GM21423 (cell line): ENCODE data around the gene PPARG.
"Not testable (repeated sequence)": the region's sequence is repeated elsewhere in the genome, so short reads cannot be mapped to it uniquely, and the experiment has no call there.

ENCODE experiments used
- ATAC-seq: cut with Tn5 transposase; IDR thresholded peaks from one replicate; pipeline ENCODE4 v1.9.1; 2021; ENCODE audit warnings: mild to moderate bottlenecking, moderate library complexity; ENCODE audit not compliant: unreplicated experiment

Gene PPARG

DNA sequence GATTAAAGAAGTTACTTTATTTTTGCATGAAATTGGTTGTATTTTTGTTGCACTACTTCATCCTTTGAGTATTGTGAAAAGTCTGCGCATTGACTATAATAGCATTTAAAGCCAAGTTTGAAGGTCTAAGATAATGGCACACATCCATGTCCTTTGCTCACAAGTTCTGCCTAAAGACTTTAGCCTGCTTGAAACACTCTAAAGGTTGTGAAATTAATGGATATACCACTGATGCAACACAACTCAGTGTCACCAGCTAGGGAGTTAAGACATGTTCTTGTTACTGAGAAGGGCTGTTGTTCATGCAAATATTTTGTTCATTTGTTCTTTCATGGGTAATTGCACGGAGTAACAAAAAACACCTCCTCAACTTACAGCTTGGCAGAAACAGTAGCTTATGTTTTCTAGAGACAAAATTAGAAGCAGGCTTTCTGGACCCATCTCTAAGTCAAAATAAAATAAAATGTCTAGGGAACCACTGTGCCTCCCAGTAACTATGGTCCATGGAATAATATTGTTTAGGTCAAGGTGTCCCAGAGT, 83.9 kb downstream of the PPARG start:
- no peak for ATAC-seq

- no peak for ATAC-seq
Measured at GRCh38 chr3:12375572-12375971, 86.7 kb downstream of the PPARG start.

GRCh38 chr3:12379640-12380429, 91.0 kb downstream of the PPARG start:
- ATAC-seq = no peak

- no peak for ATAC-seq
Measured at GRCh38 chr3:12380461-12380860, 91.6 kb downstream of the PPARG start.

DNA sequence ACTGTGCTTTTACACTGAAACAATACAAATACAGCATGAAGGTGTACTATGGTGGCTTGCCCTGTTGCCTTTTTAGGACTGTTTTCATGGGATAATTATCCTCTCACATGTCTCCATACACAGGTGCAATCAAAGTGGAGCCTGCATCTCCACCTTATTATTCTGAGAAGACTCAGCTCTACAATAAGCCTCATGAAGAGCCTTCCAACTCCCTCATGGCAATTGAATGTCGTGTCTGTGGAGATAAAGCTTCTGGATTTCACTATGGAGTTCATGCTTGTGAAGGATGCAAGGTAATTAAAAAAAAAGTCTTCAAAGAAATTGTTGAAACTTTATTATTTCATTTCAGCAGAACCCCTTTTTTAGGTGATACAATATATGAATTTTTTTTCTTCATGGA, 92.3 kb downstream of the PPARG start:
- ATAC-seq = no peak

DNA sequence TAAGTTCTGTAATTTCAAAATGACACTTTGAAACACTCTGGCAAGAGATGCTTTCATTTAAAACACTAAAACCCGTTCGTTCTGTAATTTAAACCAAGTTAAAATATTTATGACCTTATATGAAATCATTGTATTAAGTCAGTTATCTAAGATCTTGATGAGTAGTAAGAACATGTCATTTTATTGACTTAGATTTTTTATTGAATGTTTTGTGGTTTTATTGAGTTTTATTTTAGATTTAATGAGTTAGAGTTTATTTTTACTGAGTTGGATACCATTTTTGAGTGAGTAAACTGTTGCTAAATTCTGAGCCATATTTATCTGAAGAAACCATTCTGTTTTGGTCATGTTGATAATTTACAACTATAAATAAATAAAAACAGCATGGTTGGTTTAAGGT, 94.3 kb downstream of the PPARG start:
- no peak for ATAC-seq

DNA sequence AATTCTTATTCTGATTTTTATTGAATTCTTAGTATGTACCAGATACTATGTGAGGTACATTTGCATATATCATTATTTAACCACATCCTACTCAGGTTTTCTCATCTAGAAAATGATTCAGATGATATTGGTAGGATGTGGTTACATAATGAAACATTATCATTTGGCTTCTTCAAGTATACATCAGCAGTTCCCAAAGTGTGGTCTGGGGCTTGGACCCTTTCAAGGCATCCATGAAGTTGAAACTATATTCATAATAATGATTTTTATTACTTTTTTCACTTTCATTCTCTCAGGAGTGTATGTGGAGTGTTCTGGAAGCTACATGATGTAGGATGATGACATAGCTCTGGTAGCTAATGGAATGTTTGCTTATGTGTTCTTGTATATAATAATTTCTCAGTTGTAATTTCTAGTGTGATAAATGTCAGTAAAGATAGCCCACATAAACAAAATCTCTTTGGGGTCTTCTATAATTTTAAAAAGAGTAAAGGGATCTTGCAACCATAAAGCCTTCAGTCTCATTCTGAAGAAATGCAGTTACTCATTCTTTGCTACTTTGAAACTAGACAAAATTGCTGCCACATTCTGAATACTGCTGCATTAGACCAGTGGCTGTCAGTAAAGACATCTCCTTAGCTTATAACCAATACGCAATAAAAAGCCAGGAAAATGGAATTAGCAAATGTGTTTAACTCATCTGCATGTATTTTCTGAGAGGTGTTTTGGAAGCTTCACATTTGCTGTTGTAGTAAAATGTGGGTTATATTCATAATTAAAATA, 95.8 kb downstream of the PPARG start:
- ATAC-seq = no peak

DNA sequence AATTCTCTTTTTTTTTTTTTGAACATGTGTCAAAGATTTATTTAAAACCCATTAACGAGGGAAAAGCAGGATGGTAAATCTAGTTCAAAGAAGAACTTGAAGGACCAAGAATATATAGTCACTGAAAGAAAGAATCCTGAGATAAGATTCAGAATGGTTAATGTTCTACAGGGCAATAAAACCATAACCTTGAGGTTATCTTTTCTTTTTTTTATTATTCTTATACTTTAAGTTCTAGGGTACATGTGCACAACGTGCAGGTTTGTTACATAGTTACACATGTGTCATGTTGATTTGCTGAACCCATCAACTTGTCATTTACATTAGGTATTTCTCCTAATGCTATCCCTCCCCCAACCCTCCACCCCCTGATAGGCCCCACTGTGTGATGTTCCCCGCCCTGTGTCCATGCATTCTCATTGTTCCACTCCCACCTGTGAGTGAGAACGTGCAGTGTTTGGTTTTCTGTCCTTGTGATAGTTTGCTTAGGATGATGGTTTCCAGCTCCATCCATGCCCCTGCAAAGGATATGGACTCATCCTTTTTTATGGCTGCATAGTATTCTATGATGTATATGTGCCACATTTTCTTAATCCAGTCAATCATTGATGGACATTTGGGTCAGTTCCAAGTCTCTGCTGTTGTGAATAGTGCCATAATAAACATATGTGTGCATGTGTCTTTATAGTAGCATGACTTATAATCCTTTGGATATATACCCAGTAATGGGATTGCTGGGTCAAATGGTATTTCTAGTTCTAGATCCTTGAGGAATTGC, 97.8 kb downstream of the PPARG start:
- not testable (repeated sequence) for ATAC-seq

DNA sequence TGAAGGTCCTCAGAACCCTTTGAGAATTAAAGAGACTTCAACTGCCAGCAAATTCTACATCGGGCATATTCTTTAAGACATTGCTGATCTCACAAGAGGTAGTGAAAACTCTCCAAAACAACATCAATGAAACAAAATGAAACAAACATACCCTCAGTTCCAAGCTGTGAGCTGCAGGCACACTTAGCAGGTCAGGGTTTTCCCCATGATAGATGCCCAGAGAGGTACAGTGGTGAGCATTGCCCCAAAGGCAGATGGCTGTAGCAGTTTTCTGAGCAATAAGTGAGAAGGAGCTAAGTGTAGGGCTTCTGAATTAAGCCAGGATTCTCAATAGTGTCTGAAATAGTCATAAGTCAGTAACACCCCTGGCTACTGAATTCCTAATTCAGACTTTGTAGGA, 99.3 kb downstream of the PPARG start:
- no peak for ATAC-seq

DNA sequence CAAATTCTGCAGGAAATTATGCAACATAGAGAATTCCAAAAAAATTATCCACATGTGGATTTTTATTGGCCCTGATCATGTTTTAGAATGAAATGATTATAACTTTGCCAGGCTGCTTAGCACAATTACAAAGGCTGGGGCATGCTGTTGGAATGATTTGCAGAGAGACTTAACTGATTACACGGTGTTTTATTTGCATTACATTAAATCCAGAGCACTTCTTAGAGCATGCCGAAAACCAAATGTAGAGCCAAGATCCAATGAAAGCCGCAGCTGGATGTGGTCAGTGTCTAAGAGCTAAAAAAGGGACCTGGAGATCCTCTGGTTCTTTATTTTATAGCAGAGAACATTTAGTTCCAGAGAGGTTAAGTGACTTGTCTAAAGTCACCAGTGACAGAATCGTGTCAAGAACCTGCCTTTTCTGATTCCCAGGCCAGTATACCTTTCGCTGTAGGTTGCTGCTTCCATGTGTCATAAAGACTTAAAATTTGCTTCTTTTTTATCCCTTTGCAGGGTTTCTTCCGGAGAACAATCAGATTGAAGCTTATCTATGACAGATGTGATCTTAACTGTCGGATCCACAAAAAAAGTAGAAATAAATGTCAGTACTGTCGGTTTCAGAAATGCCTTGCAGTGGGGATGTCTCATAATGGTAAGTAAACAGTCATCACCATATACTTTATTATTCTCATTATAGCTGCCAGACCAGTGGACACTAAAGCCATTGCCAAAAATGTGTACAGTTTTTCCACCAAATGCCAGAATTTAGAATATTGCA, 103.4 kb downstream of the PPARG start:
- ATAC-seq = no peak

GRCh38 chr3:12393894-12394293, 105.0 kb downstream of the PPARG start:
- no peak for ATAC-seq

DNA sequence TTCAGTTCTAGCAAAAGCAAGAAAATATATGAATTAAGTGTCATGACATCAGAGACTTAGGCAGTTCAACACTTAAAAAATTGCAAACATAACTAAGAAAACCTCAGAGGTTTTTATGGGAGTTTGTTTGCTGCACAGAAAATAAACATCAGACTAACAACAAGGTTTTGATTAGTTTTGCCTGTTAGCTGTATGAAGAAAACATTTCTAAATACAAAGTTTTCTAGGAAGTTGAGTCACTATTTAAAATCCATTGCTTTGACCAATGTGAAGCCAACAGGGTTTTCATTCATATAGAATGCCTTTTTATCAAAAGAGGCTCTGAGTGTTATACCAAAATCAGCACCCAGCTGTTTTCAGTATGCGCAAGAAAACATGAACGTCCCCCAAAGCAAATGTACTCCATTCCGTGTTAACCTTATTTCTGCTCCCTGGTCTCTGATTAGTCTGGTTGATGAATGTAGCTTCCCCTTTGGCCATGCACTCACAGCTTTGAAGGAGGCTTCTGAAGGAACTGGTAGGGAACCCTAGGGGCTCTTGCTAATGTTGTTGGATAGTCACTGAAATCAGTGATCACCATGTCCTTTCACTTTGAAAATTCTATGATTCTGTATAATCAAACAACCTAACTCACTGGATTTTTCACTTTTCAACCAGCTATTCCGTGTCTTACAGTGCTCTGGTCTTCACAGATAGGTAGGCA, 105.8 kb downstream of the PPARG start:
- ATAC-seq = peak; percentile 6

DNA sequence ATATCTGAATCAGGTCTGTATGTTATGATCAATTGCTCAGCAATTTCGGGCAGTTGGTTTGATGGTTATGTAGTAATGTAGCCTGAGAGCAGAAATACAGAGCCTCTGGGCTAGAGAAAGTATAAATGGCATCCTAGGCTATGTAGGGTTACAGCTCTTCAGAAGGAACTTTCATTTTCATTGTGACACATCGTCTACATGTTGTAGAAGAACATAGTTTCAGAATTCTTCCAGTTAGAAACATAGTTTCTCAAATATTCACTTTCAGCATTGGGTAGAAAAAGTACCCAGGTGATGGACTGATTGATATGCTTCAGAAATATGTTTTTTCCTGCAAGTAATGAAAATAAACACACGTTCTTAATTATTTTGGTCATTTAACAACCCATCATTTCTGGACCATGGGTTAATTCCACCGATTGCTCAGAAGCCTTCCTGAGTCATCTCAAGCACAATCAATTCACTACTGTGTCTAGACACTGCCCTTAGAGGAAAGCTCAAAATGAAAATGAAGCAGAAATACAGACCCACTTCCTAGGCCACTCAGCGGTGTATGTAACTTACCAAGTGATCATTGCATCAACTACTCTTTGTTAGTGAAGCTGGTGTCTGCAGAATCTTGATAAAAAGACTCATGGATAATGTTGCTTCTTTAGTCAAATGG, 106.6 kb downstream of the PPARG start:
- ATAC-seq = peak; percentile 95

DNA sequence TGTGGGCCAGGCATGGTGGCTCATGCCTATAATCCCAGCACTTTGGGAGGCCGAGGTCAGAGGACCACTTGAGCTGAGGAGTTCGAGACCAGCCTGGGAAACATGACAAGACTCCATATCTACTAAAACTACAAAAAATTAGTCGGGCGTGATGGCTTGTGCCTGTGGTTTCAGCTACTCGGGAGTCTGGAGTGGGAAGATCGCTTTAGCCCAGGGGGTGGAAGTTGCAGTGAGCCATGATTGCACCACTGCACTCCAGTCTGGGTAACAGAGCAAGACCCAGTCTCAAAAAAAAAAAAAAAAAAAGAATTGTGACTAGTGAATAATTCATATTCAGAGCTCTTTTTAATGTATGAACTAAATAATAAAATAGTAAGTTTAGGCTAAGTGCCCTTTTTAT, 107.6 kb downstream of the PPARG start:
- no peak for ATAC-seq

DNA sequence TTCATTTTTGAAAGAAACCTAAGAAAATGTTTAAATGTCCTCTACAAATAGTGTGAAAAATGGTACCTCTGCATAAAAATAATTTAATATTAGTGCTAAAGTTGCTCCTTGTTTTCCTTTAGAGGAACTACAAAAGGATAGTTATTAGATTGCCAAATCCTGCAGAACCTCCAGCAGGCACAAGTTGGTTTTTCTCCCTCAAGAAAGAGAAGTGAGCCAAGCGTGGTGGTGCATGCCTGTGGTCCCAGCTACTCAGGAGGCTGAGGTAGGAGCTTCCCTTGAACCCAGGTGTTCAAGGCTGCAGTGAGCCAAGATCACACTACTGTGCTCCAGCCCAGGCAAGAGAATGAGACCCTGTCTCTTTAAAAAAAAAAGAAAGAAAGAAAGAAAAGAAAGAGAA, 110.4 kb downstream of the PPARG start:
- ATAC-seq = no peak

DNA sequence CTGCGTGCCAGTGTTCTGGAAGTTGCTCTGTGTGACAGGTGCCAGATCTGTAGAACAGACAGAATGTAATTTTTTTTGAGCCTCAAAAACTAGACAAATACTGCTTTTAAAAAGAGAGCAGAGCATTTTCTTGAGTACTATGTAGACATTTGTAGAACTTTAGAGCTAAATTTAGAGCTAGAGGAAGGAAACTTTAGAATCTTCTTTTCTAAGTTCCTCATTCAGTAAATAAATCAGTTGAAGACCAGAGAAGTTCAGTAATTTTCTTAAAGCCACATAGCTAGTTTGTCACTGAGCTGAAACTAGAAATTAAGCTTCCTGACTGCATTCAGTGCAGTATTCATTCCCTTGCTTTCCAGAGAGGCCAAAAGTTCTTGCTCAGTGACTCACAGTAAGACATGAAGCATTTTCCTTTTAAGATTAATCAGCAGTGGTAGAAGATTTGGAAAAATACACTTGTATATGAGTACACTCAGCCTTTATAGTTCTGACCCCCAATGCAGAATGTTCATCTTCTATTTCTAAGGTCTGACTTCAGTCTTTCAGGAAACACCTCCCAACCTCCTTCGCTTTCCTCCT, 111.8 kb downstream of the PPARG start:
- no peak for ATAC-seq

- ATAC-seq = no peak
Measured at GRCh38 chr3:12401208-12401607, 112.3 kb downstream of the PPARG start.

DNA sequence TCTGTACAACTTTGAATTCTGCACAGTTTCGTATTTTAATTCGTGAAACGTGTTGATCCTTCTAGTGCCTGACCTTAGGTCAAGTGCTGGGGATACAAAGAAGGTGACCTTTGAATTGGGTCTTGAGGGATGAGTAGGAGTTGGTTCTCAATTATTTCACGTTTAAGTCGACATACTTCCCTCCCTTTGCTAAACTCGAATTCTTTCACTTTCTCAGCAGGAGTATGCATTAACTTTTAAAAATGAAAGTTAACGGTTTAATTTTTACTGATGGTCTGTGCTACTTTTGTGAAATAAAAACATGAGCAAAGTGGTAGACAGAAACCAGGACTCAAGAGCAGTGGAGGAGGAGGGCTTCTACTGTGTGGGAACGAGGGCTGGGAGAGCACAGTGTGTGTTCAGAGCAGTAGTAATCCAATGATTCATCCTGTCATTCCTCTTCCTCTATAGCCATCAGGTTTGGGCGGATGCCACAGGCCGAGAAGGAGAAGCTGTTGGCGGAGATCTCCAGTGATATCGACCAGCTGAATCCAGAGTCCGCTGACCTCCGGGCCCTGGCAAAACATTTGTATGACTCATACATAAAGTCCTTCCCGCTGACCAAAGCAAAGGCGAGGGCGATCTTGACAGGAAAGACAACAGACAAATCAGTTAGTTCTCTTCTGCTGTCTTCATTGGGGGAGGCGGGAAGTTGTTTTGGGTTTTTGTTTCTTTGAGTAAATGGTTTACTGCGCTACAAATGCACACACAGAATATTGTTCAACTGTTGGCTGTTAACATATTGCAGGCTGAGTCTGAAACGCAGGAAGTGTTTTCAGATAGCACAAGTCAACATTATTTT, 116.8 kb downstream of the PPARG start:
- no peak for ATAC-seq
